Motor neuron (in vitro differentiated cells): Measurements from ENCODE around the gene CLTC. TPM values are rescaled to one million over a fixed set of nuclear protein-coding genes. Genes with fewer than 3 reads are reported as not detected.

Experiments
- ATAC-seq, 8 experiments: fragments of 200-7000 bp; cut with Tn5 transposase; replicated peaks in 6 of 8; 2 replicates each; pipeline ENCODE4 v1.8.0; 2021; ENCODE audit warnings: mild to moderate bottlenecking in 8 of 8, moderate library complexity in 8 of 8
- H3K27ac ChIP-seq, 2 donors: fragments of 250-450 bp; sonication (Bioruptor Pico); 2 replicates each; pipeline ENCODE4 v1.9.0; 2021; ENCODE audit warnings: antibody characterized with exemption in 2 of 2, mild to moderate bottlenecking in 2 of 2, moderate library complexity in 1 of 2
- H3K4me1 ChIP-seq, 2 donors: fragments of 250-450 bp; sonication (Bioruptor Pico); replicated peaks in 1 of 2; 2 replicates each; pipeline ENCODE4 v1.6.1; 2021; ENCODE audit warnings: antibody characterized with exemption in 2 of 2, mild to moderate bottlenecking in 2 of 2, moderate library complexity in 1 of 2
- H3K4me3 ChIP-seq, 5 donors: fragments of 250-450 bp; sonication (Bioruptor Pico); 2 replicates each; pipeline ENCODE4 v1.9.0; 2021; ENCODE audit warnings: antibody characterized with exemption in 5 of 5, mild to moderate bottlenecking in 5 of 5, moderate library complexity in 4 of 5
- WGBS, 10 experiments: fragments of 450-650 bp; shearing (Covaris generic); methylation state at CpG; one replicate each; pipeline ENCODE4 v1.0.0; 2022; 5-methylcytosine and 5-hydroxymethylcytosine counted together
- in situ Hi-C, 9 experiments: fragments of 400-800 bp; cut with MboI; loops; one replicate each; pipeline ENCODE4 v1.15.0; 2021; ENCODE audit warnings: low sequenced_read_pairs in 9 of 9, low pct_unique_long_range_greater_than_20kb in 2 of 9; ENCODE audit not compliant: unreplicated experiment in 9 of 9
- total RNA-seq, 8 experiments: library from RNA; unstranded; fragments of 300-600 nt; gene quantifications; 2 replicates each; pipeline versions ENCODE4 v1.2.3 to v1.2.4, GENCODE V29; 2022

The CLTC gene
- total RNA-seq, 8 experiments from 2014 or later: 166 to 241 (median 202) TPM

GRCh38 chr17:59669944-59670343, 50.2 kb downstream of the CLTC start:
- in situ Hi-C loops: no loop called here

GRCh38 chr17:59671386-59671785, 51.7 kb downstream of the CLTC start:
- ATAC-seq: no peak
- 83 to 100% (median 100%) methylated on average over 1 of the region's 1 CpG; no CpG with 5 or more reads in 2 of the 10 experiments for WGBS, 10 experiments
- in situ Hi-C loops: no loop called here
- Histone ChIP-seq H3K27ac (no peak overlapping the region), H3K4me3 (no peak overlapping the region), H3K4me1 (peaks cover 0 to 3% of the 10 kb centered on the region in 2 donors)

More at GRCh38 chr17:59669944-59670343, 50.2 kb downstream of the CLTC start:
- H3K27ac ChIP-seq: no peak overlapping the region
- WGBS, 10 experiments: 71 to 100% (median 100%) methylated on average over 1 of the region's 1 CpG; no CpG with 5 or more reads in 3 of the 10 experiments
- no peak overlapping the region for H3K4me3 ChIP-seq
- ATAC-seq: no peak
- H3K4me1 ChIP-seq: peaks cover 0 to 3% of the 10 kb centered on the region in 2 donors

GRCh38 chr17:59675231-59675630, 55.5 kb downstream of the CLTC start:
- in situ Hi-C loops: no loop called here
- Histone ChIP-seq H3K4me1 (peaks cover 0 to under 1% of the 10 kb centered on the region in 2 donors), H3K27ac (no peak overlapping the region), H3K4me3 (no peak overlapping the region)
- no peak for ATAC-seq
- 17 to 100% (median 45%) methylated on average over 1 of the region's 1 CpG; no CpG with 5 or more reads in 3 of the 10 experiments for WGBS, 10 experiments

- ATAC-seq: peak in 3 of 8 experiments; percentile 75 to 81 (median 78)
- Histone ChIP-seq H3K4me1 (no peaks in the 10 kb centered on the region), H3K27ac (no peak overlapping the region), H3K4me3 (no peak overlapping the region)
- 0 to 100% (median 94%) methylated on average over 1 to 4 of the region's 7 CpGs; no CpG with 5 or more reads in 1 of the 10 experiments for WGBS, 10 experiments
- in situ Hi-C loops: no loop called here
Observed at GRCh38 chr17:59676716-59677115, 57.0 kb downstream of the CLTC start.

GRCh38 chr17:59678918-59679317, 59.2 kb downstream of the CLTC start:
- Histone ChIP-seq H3K4me1 (no peaks in the 10 kb centered on the region), H3K4me3 (no peak overlapping the region), H3K27ac (no peak overlapping the region)
- ATAC-seq: peak in 3 of 8 experiments; percentile 36 to 79 (median 41)
- WGBS, 10 experiments: 0 to 100% (median 74%) methylated on average over 1 to 2 of the region's 2 CpGs; no CpG with 5 or more reads in 2 of the 10 experiments
- in situ Hi-C loops: no loop called here

- in situ Hi-C loops: no loop called here
Observed at GRCh38 chr17:59680314-59680713, 60.6 kb downstream of the CLTC start.

GRCh38 chr17:59683283-59683682, 63.6 kb downstream of the CLTC start:
- no peak overlapping the region for H3K27ac ChIP-seq
- peak in 2 of 8 experiments; percentile 64 to 68 for ATAC-seq

More at GRCh38 chr17:59680314-59680713, 60.6 kb downstream of the CLTC start:
- Histone ChIP-seq H3K27ac (no peak overlapping the region), H3K4me1 (no peaks in the 10 kb centered on the region), H3K4me3 (no peak overlapping the region)
- WGBS, 10 experiments: 16 to 100% (median 86%) methylated on average over 1 to 4 of the region's 4 CpGs
- no peak for ATAC-seq

GRCh38 chr17:59684967-59685366, 65.3 kb downstream of the CLTC start:
- Histone ChIP-seq H3K4me3 (no peak overlapping the region), H3K4me1 (no peaks in the 10 kb centered on the region), H3K27ac (no peak overlapping the region)
- WGBS, 10 experiments: 81 to 100% (median 96%) methylated on average over 3 to 6 of the region's 6 CpGs; no CpG with 5 or more reads in 1 of the 10 experiments
- ATAC-seq: no peak
- in situ Hi-C loops: no loop called here

More at GRCh38 chr17:59683283-59683682, 63.6 kb downstream of the CLTC start:
- in situ Hi-C loops: no loop called here
- no peak overlapping the region for H3K4me3 ChIP-seq
- no peaks in the 10 kb centered on the region for H3K4me1 ChIP-seq

GRCh38 chr17:59688008-59688407, 68.3 kb downstream of the CLTC start:
- in situ Hi-C loops: no loop called here
- 83 to 100% (median 86%) methylated on average over 1 of the region's 1 CpG; no CpG with 5 or more reads in 3 of the 10 experiments for WGBS, 10 experiments
- H3K4me1 ChIP-seq: no peaks in the 10 kb centered on the region
- no peak overlapping the region for H3K27ac ChIP-seq
- H3K4me3 ChIP-seq: no peak overlapping the region
- ATAC-seq: peak in 2 of 8 experiments; percentile 18 to 38

- no peak overlapping the region for H3K4me3 ChIP-seq
- no peaks in the 10 kb centered on the region for H3K4me1 ChIP-seq
- H3K27ac ChIP-seq: no peak overlapping the region
- 27 to 100% (median 82%) methylated on average over 2 of the region's 2 CpGs; no CpG with 5 or more reads in 1 of the 10 experiments for WGBS, 10 experiments
- in situ Hi-C loops: no loop called here
- no peak for ATAC-seq
Observed at GRCh38 chr17:59688496-59688895, 68.8 kb downstream of the CLTC start.

GRCh38 chr17:59693582-59693981, 73.9 kb downstream of the CLTC start:
- WGBS, 10 experiments: 82 to 100% (median 91%) methylated on average over 2 to 7 of the region's 7 CpGs; no CpG with 5 or more reads in 3 of the 10 experiments
- no peak for ATAC-seq
- in situ Hi-C loops: no loop called here
- H3K4me3 ChIP-seq: no peak overlapping the region
- H3K4me1 ChIP-seq: peaks cover 5 to 8% of the 10 kb centered on the region in 2 donors
- H3K27ac ChIP-seq: no peak overlapping the region

GRCh38 chr17:59694344-59694743, 74.6 kb downstream of the CLTC start:
- Histone ChIP-seq H3K4me1 (peaks cover 10 to 11% of the 10 kb centered on the region in 2 donors), H3K4me3 (no peak overlapping the region), H3K27ac (no peak overlapping the region)
- ATAC-seq: no peak
- 60 to 100% (median 98%) methylated on average over 1 to 2 of the region's 2 CpGs; no CpG with 5 or more reads in 2 of the 10 experiments for WGBS, 10 experiments
- in situ Hi-C loops: no loop called here

GRCh38 chr17:59695945-59696681, 76.4 kb downstream of the CLTC start:
- peak in 7 of 8 experiments; percentile 6 to 81 (median 45) for ATAC-seq
- Histone ChIP-seq H3K4me3 (no peak overlapping the region), H3K27ac (no peak overlapping the region), H3K4me1 (peaks cover 10 to 11% of the 10 kb centered on the region in 2 donors)
- in situ Hi-C loops: no loop called here
- WGBS, 10 experiments: 44 to 100% (median 93%) methylated on average over 1 to 3 of the region's 3 CpGs
